Endothelial cell (in vitro differentiated cells): ENCODE data around the gene USP48. TPM values are rescaled to one million over a fixed set of nuclear protein-coding genes. Genes with fewer than 3 reads are reported as not detected.

Experiments
- DNase-seq: peaks from one replicate; pipeline ENCODE4 v3.0.0; 2021; ENCODE audit warnings: low spot score
- H3K27ac Mint-ChIP-seq: one replicate; pipeline ENCODE4 v1.8.0; 2021; ENCODE audit warnings: mixed read lengths, inconsistent platforms; ENCODE audit not compliant: unreplicated experiment
- H3K27me3 Mint-ChIP-seq: one replicate; pipeline ENCODE4 v1.8.0; 2021; ENCODE audit warnings: mild to moderate bottlenecking, moderate library complexity, mixed read lengths, inconsistent platforms; ENCODE audit not compliant: unreplicated experiment
- H3K36me3 Mint-ChIP-seq: one replicate; pipeline ENCODE4 v1.8.0; 2021; ENCODE audit warnings: mild to moderate bottlenecking, low read depth, mixed read lengths, inconsistent platforms; ENCODE audit not compliant: unreplicated experiment
- H3K4me1 Mint-ChIP-seq: one replicate; pipeline ENCODE4 v1.8.0; 2021; ENCODE audit warnings: mild to moderate bottlenecking, mixed read lengths, inconsistent platforms; ENCODE audit not compliant: unreplicated experiment
- H3K4me3 Mint-ChIP-seq: one replicate; pipeline ENCODE4 v1.8.0; 2021; ENCODE audit warnings: mild to moderate bottlenecking, mixed read lengths, inconsistent platforms; ENCODE audit not compliant: unreplicated experiment
- H3K9me3 Mint-ChIP-seq: one replicate; pipeline ENCODE4 v1.8.0; 2021; ENCODE audit warnings: mixed read lengths, inconsistent platforms; ENCODE audit not compliant: unreplicated experiment
- total RNA-seq: library from RNA; stranded (reverse); fragmentation: NEBNext Ultra II Directional; extraction: Animal tissue kit (Norgen Biotek cat#: 25700); gene quantifications from one replicate; pipeline ENCODE4 v1.2.1, GENCODE V29; 2021; ENCODE audit not compliant: unreplicated experiment
- TF ChIP-seq, protein P1 (sequence below): fragments of 200-600 bp; sonication (generic); IDR thresholded peaks from one replicate; pipeline ENCODE4 v1.5.0; 2021; ENCODE audit warnings: antibody characterized with exemption; ENCODE audit not compliant: unreplicated experiment

The USP48 gene
- total RNA-seq, 1 donor from 2014 or later = 57.9 TPM

GRCh38 chr1:21725748-21726392 lies 57.1 kb downstream of the USP48 start:
- Mint-ChIP-seq H3K27ac (no peak overlapping the region), H3K27me3 (peaks cover 2% of the 10 kb centered on the region), H3K36me3 (peaks cover 6% of the 10 kb centered on the region), H3K4me1 (peaks cover 14% of the 10 kb centered on the region), H3K4me3 (no peak overlapping the region), H3K9me3 (no peaks in the 10 kb centered on the region)
- TF ChIP-seq, protein P1, sequence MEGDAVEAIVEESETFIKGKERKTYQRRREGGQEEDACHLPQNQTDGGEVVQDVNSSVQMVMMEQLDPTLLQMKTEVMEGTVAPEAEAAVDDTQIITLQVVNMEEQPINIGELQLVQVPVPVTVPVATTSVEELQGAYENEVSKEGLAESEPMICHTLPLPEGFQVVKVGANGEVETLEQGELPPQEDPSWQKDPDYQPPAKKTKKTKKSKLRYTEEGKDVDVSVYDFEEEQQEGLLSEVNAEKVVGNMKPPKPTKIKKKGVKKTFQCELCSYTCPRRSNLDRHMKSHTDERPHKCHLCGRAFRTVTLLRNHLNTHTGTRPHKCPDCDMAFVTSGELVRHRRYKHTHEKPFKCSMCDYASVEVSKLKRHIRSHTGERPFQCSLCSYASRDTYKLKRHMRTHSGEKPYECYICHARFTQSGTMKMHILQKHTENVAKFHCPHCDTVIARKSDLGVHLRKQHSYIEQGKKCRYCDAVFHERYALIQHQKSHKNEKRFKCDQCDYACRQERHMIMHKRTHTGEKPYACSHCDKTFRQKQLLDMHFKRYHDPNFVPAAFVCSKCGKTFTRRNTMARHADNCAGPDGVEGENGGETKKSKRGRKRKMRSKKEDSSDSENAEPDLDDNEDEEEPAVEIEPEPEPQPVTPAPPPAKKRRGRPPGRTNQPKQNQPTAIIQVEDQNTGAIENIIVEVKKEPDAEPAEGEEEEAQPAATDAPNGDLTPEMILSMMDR = no peak
- DNase-seq = no peak

DNA sequence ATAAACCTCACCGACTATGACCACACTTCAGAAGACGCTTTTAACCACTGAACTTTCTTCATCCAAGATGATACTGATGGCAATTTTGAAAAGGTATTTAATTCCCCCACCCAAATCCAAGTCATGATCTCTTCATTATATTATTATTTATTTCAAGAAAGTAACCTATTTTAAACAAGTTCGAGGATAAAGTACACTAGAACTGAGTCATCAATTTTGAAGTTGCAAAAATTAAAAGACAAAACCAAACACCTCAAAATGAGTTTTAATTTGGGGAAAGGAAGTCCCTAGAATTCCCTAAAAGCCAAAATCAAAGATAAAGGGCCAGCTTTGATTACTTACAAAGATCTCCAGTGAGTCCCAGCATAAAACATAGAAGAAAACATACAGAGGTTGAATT lies 58.4 kb downstream of the USP48 start:
- peaks cover 15% of the 10 kb centered on the region for H3K4me1 Mint-ChIP-seq
- no peak for DNase-seq
- H3K4me3 Mint-ChIP-seq = no peak overlapping the region
- H3K27ac Mint-ChIP-seq = no peak overlapping the region
- TF ChIP-seq, protein P1 = no peak
- H3K27me3 Mint-ChIP-seq = peaks cover 3% of the 10 kb centered on the region
- H3K36me3 Mint-ChIP-seq = peaks cover 7% of the 10 kb centered on the region
- H3K9me3 Mint-ChIP-seq = no peaks in the 10 kb centered on the region

DNA sequence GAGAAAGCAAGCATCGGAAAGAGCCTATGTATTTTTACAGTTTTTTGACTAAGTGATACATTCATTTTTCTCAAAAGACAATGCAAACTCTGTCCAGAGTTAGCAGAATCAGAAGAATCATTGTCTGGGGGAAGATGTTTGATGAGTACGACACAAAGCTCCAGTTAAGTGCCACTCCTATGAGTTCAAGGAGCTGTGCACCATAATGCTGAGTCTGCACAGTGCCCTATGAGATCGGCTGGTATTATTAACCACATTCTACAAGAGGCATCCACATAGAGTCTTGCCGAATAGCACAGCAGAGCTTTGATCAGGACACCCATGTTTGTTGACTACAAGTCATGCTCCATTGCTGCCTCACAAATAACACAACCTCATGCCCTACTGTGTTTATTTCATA lies 58.9 kb downstream of the USP48 start:
- DNase-seq = no peak
- Mint-ChIP-seq H3K4me3 (no peak overlapping the region), H3K9me3 (no peaks in the 10 kb centered on the region), H3K36me3 (peaks cover 7% of the 10 kb centered on the region), H3K4me1 (peaks cover 15% of the 10 kb centered on the region), H3K27me3 (peaks cover 3% of the 10 kb centered on the region), H3K27ac (no peak overlapping the region)
- TF ChIP-seq, protein P1 = no peak

DNA sequence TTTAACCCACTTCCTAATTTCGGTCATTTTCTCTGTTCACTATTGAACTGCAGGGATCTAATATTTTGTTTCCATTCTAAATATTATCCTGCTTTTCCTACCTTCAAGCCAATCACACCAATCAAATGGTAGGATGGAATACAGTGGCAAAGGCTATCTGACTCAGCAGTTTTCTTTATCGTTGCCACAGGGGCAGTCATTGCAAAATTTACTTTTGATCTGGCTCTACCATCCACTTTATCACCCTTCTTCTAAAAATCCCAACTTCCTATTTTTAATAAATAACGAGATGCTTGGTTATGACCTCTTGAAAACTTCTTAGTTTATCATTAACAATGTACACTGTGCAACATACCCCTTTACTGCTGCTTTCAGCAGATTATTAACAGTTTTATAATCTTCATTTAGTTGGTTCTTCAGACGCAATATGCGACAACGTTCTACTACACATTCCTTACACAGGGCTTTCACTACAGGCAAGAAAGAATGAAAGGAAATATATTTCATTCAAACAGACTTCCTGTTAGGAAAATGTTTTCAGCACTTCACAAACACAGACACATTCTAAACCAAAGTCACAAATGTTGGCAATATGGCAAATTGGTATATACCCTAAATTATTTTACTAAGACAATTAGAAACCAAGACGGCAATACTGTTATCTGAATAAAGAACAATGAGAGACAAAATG lies 61.5 kb downstream of the USP48 start:
- H3K27ac Mint-ChIP-seq = peak overlapping the region; percentile 87
- no peaks in the 10 kb centered on the region for H3K9me3 Mint-ChIP-seq
- peaks cover 15% of the 10 kb centered on the region for H3K4me1 Mint-ChIP-seq
- TF ChIP-seq, protein P1 = no peak
- peaks cover 14% of the 10 kb centered on the region for H3K36me3 Mint-ChIP-seq
- no peak for DNase-seq
- no peak overlapping the region for H3K4me3 Mint-ChIP-seq
- peaks cover 3% of the 10 kb centered on the region for H3K27me3 Mint-ChIP-seq

DNA sequence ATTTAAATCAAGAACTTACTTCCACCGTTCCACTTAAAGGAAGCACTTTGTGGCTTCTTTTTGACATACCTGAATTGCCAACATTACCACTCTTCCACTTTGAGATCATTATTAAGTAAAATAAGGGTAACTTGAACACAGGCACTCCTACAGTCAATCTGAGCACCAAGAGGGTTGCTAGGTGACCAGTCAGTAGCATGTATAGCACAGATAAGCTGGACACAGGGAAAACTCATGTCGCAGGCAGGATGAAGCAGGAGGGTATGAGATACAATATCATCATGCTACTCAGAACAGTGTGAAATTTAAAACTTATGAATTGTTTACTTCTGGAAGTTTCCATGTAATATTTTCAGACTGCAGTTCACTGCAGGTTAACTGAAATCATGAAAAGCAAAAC lies 66.8 kb downstream of the USP48 start:
- Mint-ChIP-seq H3K9me3 (no peaks in the 10 kb centered on the region), H3K4me1 (peaks cover 4% of the 10 kb centered on the region), H3K36me3 (peaks cover 24% of the 10 kb centered on the region), H3K27me3 (peaks cover 4% of the 10 kb centered on the region), H3K4me3 (peak overlapping the region; percentile 2), H3K27ac (no peak overlapping the region)
- TF ChIP-seq, protein P1 = no peak
- DNase-seq = no peak
